Stimulated activated CD4-positive, alpha-beta T cell treated with anti-CD3 and anti-CD28 coated beads, Interleukin-15, amount 100 ng/mL, for 1 hour (primary cell): ENCODE results near the gene ASCC1.

Experiments used
- DNase-seq, 2 donors: peaks; one replicate each; pipeline ENCODE4 v3.0.0-alpha.2; 2020; ENCODE audit warnings: low read depth in 1 of 2, low spot score in 1 of 2

Gene ASCC1, protein sequence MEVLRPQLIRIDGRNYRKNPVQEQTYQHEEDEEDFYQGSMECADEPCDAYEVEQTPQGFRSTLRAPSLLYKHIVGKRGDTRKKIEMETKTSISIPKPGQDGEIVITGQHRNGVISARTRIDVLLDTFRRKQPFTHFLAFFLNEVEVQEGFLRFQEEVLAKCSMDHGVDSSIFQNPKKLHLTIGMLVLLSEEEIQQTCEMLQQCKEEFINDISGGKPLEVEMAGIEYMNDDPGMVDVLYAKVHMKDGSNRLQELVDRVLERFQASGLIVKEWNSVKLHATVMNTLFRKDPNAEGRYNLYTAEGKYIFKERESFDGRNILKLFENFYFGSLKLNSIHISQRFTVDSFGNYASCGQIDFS

DNA sequence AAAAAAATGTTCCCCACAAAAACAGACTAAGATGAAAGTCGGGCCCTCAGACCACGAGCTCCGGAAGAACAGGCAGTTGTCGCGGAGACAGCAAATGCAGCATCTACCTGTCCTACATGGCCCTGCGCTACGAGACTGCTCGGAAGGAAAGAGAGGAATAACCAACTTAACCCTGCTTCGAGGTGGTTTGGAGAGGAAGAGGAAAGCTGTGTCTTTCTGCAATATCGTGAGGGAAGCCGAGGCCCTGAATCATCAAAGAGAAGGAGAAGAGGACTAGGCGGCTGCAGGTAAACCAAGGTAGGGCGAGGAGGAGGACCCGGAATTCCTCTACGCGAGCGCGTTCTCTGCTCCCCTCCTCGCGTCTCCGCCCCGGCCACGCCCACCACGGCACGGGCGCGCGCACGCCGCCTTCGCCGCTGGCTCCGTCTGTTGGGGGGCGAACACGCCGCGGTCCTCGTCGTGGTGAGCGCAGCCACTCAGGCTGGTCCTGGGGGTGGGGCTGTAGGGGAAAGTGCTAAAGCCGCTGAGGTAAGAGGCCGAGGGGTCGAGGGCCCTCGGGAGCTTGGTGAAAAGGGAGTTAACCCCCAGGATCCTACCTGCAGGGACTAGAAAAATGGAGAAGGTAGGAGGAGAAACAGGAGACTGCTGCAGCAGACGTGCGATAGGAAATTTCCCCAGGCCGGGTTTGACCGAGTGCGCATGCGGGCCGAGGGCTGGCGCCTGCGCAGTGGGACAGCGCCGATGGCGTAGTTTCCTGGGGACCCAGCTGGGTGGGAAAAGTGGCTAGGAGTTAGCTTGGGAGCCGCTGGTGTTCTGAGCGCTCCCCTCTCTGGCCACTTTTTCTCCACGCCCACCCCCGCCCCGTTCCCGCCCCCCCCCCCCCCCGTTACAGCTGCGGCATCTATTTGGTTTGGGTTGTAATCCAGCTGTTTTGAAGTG is at the start of gene ASCC1, which contains the start of gene ANAPC16:
ASCC1 (minus strand) TSS at position 666 of the 939 bp plus-strand sequence. CDS start 2,978 bp downstream, outside the sequence.
ANAPC16 (plus strand) TSS at position 402 of the 939 bp plus-strand sequence. CDS start 7,903 bp downstream, outside the sequence.
- DNase-seq = peak; percentile 91 to 95

DNA sequence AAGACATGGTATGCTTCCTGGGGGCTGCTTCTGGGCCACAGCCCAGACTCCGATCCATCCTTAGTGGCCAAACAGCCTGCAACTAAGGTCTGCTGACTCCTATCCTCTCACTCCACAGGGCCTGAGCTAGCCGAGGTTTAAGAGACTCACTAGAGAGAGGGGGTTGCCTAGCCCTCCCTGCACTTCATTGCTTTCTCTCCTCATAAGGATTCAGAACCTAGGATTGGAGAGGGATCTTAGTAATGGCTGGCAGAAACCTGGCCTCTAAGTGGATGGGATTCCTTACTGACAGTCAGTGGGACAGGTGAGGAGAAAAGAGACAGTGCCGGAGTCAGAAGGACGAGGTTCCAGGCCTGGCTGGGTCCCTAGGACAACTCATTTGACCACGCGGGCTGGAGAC is 49.4 kb upstream of the ASCC1 start:
- no peak for DNase-seq

DNA sequence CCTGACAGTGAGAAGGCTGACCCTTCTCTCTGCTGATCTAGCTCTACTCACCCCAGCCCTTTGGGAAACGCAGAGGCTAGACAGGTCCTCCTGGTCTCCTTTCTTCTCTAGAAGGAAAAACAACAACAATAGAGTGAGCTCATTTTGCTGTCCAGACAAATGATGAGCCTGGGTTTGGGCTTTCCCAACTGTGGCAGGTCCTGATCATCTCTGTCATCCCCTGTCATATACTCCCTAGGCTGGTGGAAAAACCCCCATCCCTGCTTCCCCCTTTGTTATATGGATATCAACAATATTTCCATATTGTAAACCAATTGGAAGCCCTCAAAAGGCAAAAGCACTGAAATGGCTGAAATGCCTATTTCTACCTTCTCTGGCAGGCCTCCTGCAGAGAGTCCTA is 48.5 kb upstream of the ASCC1 start:
- no peak for DNase-seq

DNA sequence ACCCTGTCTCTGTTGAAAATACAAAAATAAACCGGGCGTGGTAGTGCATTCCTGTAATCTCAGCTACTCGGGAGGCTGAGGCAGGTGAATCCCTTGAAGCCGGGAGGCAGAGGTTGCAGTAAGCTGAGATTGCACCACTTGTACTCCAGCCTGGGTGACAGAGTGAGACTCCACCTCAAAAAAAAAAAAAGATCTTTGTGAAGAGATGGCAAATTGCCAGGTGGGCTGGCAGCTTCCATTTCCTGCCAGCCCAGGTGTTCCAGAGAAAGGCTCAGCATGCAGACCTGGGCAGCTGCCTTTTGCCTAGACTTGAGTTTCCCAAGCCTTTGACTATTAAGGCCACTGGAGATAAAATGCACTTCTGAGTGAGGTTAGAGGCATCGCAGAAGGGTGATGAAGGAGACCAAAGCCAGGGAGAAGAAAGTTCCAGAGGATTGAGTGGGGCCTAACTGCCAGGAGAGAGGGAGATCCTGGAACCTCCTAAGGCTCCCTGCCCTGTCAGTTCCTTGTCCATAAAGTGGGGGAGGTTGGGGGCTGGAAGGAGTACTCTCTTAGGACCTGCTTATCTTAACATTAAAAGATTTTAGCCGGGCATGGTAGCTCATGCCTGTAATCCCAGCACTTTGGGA is 47.7 kb upstream of the ASCC1 start:
- no peak for DNase-seq

DNA sequence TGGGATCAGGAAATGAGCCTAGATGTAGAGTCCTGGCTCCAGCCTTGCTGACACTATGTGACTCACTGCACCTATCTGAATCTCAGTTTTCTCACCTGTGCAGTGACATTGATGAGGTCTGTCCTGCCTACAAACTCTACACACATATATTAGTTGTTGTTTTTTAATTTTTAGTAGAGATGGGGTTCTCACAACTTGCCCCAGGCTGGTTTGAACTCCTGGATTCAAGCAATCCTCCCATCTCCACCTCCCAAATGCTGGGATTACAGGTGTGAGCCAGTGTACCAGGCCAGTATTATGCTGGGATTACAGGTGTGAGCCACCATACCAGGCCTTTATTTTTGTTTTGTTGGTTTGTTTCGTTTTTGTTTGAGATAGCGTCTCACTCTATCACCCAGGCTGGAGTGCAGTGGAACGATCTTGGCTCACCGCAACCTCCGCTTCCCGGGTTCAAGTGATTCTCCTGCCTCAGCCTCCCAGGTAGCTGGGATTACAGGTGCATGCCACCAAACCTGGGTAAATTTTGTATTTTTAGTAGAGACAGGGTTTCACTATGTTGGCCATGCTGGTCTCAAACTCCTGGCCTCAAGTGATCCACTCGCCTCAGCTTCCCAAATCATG is 45.8 kb upstream of the ASCC1 start:
- no peak for DNase-seq

DNA sequence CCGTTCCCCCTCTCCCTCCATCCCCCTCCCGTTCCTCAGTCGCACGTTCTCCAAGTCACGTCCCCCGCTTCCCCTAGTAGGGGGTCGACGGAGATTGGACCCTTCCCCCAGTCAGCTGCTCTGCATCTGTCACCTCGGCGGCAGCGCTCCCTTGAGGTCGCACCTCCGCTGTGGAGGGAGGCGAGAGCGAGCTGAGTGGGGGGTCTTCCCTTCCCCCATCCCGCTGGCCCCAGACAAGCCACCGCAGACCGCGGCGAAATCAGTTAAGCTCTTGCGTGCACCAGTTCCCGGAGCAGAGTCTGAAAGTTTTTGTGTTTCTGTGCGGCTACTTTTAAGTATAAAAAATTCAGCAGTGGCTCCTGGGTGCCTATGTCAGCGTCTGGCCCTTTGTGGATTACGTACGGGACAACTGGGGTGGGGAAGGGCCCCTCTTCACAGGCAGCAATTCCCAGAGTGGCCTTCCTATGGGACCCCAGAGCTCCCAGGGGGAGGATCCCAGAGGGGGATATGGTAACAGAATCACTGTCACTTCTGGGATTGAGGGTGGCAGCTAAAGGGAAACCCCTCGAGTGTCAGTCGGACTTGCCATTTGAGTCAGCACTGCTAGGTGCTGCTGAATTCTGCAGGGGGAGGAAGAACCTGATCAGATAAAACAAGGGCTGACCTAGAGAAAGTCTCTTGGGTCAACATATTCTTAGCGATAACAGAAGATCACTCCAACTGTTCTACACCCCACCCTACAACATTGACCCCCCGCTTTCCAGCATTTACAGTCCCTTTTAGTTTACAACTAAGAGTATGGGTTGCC is 45.1 kb upstream of the ASCC1 start:
- DNase-seq = no peak

DNA sequence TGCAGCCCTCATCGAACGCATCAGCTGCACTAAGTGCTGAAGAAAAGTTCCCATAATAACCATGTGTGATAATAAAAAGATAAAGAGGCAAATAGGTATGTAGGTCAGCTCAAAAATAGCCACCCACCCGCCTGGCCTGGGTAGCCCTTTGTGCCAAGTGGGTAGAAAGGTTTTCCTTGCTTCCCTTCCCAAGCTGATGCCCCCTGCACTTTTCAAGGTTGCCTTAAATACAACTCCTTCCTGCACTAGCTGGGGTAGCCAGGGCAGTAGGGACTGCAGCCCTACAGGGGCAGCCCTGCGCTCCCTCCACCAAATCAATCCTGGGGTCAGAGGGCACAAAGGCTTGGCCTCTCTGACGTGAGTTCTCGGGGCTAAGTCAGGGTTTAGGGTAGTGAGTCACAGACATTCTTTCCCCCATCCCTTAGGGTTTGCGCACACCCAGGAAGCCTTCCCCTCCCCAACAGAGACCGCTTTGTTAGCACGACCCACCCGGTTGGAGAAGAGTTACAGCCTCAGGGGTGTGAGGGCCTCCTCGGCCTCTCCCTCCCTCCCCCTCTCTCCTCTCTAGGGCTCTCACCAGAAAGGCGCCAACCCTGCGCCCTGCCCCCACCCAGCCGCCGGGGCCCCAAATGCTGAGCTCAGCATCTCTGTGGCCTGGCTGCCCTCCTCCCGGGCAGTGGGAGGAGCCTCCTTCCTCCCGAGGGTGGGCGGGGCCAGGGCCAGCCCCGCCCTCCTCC is 44.3 kb upstream of the ASCC1 start:
- DNase-seq = peak; percentile 60 to 64

DNA sequence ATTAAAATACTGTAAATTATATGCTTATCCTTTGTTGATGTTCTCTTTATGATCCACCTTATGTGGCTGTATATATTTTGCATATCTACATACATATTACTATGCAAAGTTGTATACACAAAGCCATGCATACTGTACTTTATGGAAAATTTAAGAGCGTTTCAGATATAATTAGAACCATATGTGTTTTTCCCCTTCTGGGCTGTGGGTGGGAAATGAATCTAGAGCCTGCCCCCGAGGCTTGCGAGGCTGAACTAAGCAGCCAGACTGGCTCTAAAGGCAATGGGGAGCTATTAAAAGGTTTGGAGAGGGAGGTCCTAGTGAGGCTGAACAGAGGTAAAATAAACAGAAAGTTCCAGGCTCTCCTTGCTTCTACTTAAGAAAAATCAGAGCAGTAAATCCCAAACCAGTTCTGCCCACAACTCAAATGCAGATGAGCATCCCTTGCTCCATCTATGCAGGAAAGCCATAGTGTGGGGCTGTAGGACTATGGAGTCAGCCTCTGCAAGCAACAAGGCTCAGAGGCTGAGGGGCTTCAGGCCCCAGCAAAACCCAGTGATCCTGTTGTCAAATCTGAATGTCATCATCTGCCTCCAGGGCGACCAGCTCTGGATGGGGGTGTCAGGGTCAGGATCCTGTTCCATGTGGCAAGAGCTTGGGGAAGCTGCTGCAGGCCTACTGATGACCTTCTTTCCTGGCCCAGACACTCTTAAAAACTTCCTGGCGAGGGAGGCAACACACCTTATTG is 43.6 kb upstream of the ASCC1 start:
- no peak for DNase-seq

DNA sequence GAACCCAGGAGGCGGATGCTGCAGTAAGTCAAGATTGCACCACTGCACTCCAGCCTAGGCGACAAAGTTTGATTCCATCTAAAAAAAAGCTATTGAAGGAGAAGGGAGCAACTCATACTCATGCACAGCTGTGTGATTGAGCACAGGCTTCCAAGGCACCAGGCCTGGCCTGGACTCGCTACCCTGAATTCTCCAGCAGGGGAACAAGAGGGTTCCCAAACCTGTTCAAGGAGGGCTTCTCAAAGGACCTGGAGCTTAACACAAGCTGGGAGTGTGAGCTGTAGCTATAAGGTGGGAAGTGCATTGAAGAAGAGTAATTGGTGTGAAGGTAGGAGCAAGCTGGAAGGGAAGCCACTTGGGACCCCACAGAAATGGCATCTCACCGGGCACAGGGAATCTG is 42.5 kb upstream of the ASCC1 start:
- no peak for DNase-seq

DNA sequence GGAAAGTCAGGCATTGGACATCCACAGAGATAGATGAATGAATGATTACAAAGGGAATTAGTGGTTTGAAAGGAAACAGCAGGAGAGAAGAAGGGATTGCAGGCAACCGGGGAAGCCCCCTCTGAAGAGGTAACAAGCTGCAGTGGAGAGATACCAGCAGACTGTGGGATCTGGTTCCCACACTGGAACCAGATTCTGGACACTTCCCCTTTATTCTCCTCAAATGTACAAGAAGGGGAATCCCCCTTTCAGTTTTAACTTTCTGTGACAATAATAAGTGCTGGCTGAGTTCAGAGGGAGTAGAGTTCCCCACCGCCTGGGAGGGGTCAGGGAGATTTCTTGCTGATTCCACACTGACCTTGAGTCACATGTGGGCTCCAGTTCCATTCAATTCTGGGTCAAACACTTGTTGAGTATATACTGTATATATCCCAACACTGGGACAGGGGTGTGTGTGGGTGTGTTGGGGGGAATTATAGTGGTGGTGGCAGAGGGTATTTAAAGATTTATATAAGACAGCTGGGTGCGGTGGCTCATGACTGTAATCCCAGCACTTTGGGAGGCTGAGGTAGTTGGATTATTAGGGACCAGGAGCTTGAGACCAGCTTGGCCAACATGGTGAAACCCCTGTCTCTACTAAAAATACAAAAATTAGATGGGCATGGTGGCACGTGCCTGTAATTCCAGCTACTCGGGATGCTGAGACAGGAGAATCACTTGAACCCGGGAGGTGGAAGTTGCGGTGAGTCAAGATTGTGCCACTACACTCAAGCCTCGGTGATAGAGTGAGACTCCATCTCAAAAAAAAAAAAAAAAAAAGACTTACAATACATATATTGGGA is 41.2 kb upstream of the ASCC1 start:
- no peak for DNase-seq

DNA sequence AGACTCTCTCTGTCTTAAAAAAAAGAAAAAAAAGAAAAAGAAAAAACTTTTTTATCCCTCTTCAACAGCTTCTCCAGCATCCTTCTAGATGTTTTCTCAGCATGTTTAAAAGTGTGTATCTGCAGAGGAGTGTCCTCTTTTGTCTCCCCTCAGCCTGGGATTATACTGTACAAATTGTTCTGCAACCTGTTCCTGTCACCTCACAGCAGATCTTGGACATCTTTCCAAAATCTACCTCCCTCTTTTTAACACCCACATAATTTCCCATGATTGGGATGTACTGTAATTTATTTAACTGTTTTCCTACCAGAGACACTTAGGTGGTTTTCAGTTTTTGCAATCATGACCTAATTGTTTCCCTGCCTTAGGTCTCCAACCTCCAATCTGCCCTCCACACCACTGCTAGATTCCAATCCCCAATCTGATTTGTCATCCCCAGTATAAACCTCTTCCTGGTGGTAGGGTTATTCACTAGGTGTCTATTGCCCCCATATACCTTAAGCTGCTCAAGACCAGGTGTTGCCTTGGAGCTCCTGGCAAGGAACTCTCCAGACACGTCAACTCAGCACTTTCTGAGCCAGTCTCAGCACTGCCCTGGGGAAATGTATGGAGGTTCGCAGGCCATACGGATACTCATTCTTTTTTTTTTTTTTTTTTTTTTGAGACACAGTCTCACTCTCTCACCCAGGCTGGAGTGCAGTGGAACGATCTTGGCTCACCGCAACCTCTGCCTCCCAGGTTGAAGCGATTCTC is 40.1 kb upstream of the ASCC1 start:
- DNase-seq = no peak

DNA sequence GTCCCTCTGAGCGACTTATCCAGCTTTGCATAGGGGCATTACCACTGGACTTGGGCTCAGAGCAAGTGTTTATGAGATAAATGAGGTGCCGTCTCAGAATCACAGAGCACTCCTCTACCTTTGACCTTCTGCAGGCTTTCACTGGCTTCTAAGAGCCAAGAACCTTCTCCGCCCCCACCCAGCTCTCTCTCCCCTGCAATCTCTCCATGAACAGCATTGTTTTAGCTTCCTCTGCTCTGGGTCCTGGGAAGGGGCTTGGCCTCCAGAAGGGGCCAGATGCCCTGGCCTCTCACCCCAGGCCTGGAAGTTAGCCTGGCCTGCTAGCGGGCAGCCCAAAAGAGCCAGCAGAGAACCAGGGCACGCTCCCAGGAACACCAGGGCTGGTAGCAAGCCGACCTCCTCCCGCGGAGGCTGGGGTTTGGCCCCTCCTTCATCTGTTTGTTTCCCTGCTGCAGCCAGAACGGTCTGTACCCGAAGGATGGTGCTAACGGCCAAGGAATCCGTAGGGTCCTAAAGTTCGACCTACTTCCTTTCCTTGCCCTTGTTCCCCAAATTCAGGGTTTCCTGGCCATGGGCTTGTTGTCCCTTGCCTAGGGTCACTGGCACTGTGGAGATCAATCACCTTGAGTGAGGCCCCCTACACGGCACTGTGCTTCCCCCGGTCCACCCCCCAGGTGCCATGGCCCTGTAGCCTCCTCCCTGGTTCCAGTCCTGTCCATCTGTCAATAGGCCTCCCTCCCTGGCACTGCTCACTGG is 38.9 kb upstream of the ASCC1 start:
- no peak for DNase-seq

DNA sequence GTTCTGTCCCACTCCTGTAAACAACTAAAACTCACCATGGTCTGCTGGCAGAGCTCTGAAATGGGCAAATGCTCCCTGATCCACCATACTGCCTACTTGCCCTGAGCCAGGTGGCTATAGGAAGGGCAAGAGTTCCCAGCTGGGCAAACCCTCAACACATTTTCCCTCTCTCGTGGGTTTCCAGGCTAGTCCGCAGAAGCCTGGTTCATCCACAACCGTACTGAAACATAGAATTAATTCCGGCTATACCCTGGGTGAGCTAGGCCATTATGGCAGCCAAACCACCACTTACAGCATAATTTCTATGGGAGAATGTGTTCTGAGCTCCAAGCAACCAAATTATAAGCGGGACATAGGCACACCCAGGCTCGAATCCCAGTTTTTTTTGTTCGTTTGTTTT is 37.5 kb upstream of the ASCC1 start:
- DNase-seq = no peak

DNA sequence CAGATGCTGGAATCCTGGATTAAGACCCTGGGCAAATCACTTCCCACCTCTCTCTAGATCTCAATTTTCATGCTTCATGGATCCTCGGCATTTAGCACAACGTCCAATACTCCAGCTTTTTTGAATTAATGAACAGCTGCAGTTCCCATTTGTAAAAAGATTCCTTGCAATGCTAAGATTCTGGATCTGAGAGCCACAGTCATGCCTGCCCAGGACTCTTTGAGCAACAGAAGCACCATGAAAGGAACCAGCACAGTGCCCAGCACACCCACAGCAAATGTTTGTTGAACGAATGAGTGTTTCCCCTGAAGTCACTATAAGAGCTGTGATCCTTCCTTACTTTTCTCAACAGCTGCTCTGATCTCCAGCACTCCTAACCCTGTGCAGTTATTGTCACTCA is 36.9 kb upstream of the ASCC1 start:
- DNase-seq = no peak

DNA sequence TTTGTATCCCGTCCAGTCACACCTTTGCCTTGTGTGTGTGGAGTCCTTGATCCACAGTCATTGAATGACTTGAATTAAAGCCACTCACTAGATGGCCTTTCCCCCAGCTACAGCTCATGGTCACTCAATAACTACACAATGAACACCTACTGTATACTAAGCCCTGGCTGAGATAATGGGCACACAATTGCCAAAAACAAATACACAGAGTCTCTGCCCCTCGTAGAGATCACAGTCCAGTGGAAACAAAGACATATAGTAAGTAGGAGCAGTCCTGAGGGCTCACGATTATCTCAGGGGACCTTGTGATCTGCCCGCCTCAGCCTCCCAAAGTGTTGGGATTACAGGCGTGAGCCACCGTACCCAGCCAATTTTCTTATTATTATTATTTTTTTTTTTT is 35.6 kb upstream of the ASCC1 start:
- no peak for DNase-seq

DNA sequence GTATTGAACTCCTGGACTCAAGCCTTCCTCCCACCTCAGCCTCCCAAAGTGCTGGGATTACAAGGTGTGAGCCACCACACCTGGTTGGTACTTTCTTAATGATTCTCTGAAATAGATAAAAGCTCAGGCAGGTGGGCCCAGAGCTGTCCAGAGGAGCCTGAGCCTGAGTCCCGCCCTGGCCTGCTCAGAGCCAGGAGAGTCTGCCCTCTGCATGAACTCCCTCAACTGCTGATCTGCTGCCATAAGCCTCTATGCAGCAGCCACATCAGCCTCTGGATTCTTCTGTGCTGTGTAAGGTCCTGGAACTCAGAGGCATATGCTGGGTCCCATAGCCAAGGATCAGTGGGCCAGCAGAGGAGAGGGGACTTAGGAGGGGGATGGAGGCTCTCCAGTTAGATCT is 34.6 kb upstream of the ASCC1 start:
- DNase-seq = no peak
